GM21390 (cell line): ENCODE data around the gene ADAM19.
A peak's percentile ranks its signal among the peaks of the same experiment; 100 is the strongest.

ENCODE experiments used
- ATAC-seq: cut with Tn5 transposase; IDR thresholded peaks from one replicate; pipeline ENCODE4 v1.9.1; 2021; ENCODE audit not compliant: unreplicated experiment

The ADAM19 gene

GRCh38 chr5:157468293-157468965, 107.1 kb downstream of the ADAM19 start:
- ATAC-seq = no peak

GRCh38 chr5:157464519-157465171, 110.9 kb downstream of the ADAM19 start:
- ATAC-seq = peak; percentile 91

GRCh38 chr5:157463621-157464518, 111.7 kb downstream of the ADAM19 start:
- ATAC-seq = no peak

GRCh38 chr5:157463081-157463480, 112.5 kb downstream of the ADAM19 start:
- ATAC-seq = no peak

GRCh38 chr5:157460921-157461792, 114.4 kb downstream of the ADAM19 start:
- ATAC-seq = no peak

GRCh38 chr5:157459715-157460599, 115.6 kb downstream of the ADAM19 start, which contains the start of gene NIPAL4:
NIPAL4 (plus strand) TSS chr5:157460213; CDS start chr5:157460321, 108 bp downstream.
- no peak for ATAC-seq

GRCh38 chr5:157458835-157459234, 116.7 kb downstream of the ADAM19 start:
- ATAC-seq = no peak

- ATAC-seq = no peak
Observed at GRCh38 chr5:157457391-157457790, 118.2 kb downstream of the ADAM19 start.

- no peak for ATAC-seq
Observed at GRCh38 chr5:157456301-157456700, 119.3 kb downstream of the ADAM19 start.

- no peak for ATAC-seq
Observed at GRCh38 chr5:157455057-157455456, 120.5 kb downstream of the ADAM19 start.

GRCh38 chr5:157454273-157454672, 121.3 kb downstream of the ADAM19 start:
- ATAC-seq = no peak

GRCh38 chr5:157451806-157452205, 123.8 kb downstream of the ADAM19 start:
- ATAC-seq = no peak

GRCh38 chr5:157450024-157450423, 125.6 kb downstream of the ADAM19 start:
- no peak for ATAC-seq

GRCh38 chr5:157449011-157449723, 126.4 kb downstream of the ADAM19 start:
- ATAC-seq = no peak

- ATAC-seq = no peak
Observed at GRCh38 chr5:157447201-157447637, 128.4 kb downstream of the ADAM19 start.

- no peak for ATAC-seq
Observed at GRCh38 chr5:157446412-157446935, 129.1 kb downstream of the ADAM19 start.

- no peak for ATAC-seq
Observed at GRCh38 chr5:157445745-157446411, 129.7 kb downstream of the ADAM19 start.

GRCh38 chr5:157444224-157444623, 131.4 kb downstream of the ADAM19 start:
- no peak for ATAC-seq
